Activated B cell treated with CpG ODN at 0.5 μM for 24 hours (primary cell): ENCODE results near the gene PIP5K1C. TPM values are rescaled to one million over a fixed set of nuclear protein-coding genes. Genes with fewer than 3 reads are reported as not detected.

Experiments used
- ATAC-seq: fragments of 200-7000 bp; cut with Tn5 transposase; one replicate; pipeline ENCODE4 v1.10.0; 2021; ENCODE audit warnings: low read depth, mild to moderate bottlenecking, moderate library complexity
- CTCF ChIA-PET: fragments of 350-600 bp; sonication (Branson Sonifier 250); formaldehyde crosslinking; loops from one replicate; lab custom pipeline; 2021; ENCODE audit warnings: antibody characterized with exemption; lab: Charles Lee
- POLR2A ChIA-PET: fragments of 350-600 bp; sonication (Branson Sonifier 250); formaldehyde crosslinking; loops from one replicate; lab custom pipeline; 2021; ENCODE audit warnings: antibody characterized with exemption; lab: Charles Lee
- DNase-seq: peaks from one replicate; pipeline ENCODE4 v3.0.0; 2022
- H3K27ac Mint-ChIP-seq: one replicate; pipeline ENCODE4 v1.8.0; 2020; ENCODE audit warnings: mixed read lengths
- H3K27me3 Mint-ChIP-seq: one replicate; pipeline ENCODE4 v1.8.0; 2021; ENCODE audit warnings: mixed read lengths
- H3K36me3 Mint-ChIP-seq: one replicate; pipeline ENCODE4 v1.8.0; 2021; ENCODE audit warnings: low read depth, mixed read lengths
- H3K4me1 Mint-ChIP-seq: one replicate; pipeline ENCODE4 v1.8.0; 2021; ENCODE audit warnings: mixed read lengths
- H3K4me3 Mint-ChIP-seq: one replicate; pipeline ENCODE4 v1.8.0; 2020; ENCODE audit warnings: mild to moderate bottlenecking, mixed read lengths
- H3K9me3 Mint-ChIP-seq: one replicate; pipeline ENCODE4 v1.8.0; 2020; ENCODE audit warnings: mixed read lengths
- CTCF ChIP-seq: fragments of 200-600 bp; IDR thresholded peaks from one replicate; pipeline ENCODE4 v1.8.0; 2022; ENCODE audit warnings: antibody characterized with exemption, mild to moderate bottlenecking
- intact Hi-C: fragments of 100-400 bp; cut with micrococcal nuclease; formaldehyde crosslinking; loops from one replicate; pipeline ENCODE4 v1.15.1; 2024
- total RNA-seq: library from RNA; stranded (reverse); gene quantifications from 2 replicates; pipeline ENCODE4 v1.2.3, GENCODE V29; 2022

Gene PIP5K1C
- total RNA-seq, 1 donor from 2014 or later: 31.1 TPM

GRCh38 chr19:3620145-3620816 is 80.0 kb downstream of the PIP5K1C start:
- Mint-ChIP-seq H3K27me3 (no peaks in the 10 kb centered on the region), H3K4me1 (peaks cover 24% of the 10 kb centered on the region), H3K4me3 (no peak overlapping the region), H3K36me3 (peaks cover 40% of the 10 kb centered on the region), H3K27ac (no peak overlapping the region), H3K9me3 (no peaks in the 10 kb centered on the region)
- CTCF ChIA-PET: no interaction called here
- POLR2A ChIA-PET: no interaction called here
- no peak for TF ChIP-seq CTCF
- DNase-seq (no peak), ATAC-seq (no peak)
- intact Hi-C loops: no loop called here

GRCh38 chr19:3619631-3620012 is 80.6 kb downstream of the PIP5K1C start:
- intact Hi-C loops: no loop called here
- no peak for TF ChIP-seq CTCF
- Mint-ChIP-seq H3K27ac (no peak overlapping the region), H3K4me1 (peaks cover 21% of the 10 kb centered on the region), H3K36me3 (peaks cover 42% of the 10 kb centered on the region), H3K27me3 (no peaks in the 10 kb centered on the region), H3K4me3 (no peak overlapping the region), H3K9me3 (no peaks in the 10 kb centered on the region)
- DNase-seq (no peak), ATAC-seq (no peak)
- CTCF ChIA-PET: no interaction called here
- POLR2A ChIA-PET: no interaction called here

GRCh38 chr19:3618811-3619630 is 81.2 kb downstream of the PIP5K1C start:
- ATAC-seq: no peak
- Mint-ChIP-seq H3K27me3 (no peaks in the 10 kb centered on the region), H3K4me3 (no peak overlapping the region), H3K36me3 (peaks cover 41% of the 10 kb centered on the region), H3K9me3 (no peaks in the 10 kb centered on the region), H3K4me1 (peaks cover 15% of the 10 kb centered on the region), H3K27ac (no peak overlapping the region)
- POLR2A ChIA-PET: interaction anchor here (0.6 kb wide), 1 partner anchor 19 kb away, joined by 4 read pairs; no protein-coding TSS in a partner anchor
- intact Hi-C loops: loop anchor here (1.0 kb wide), 2 partner anchors 33 to 74 kb away; no protein-coding TSS in a partner anchor
- TF ChIP-seq CTCF: no peak
- CTCF ChIA-PET: interaction anchor here (0.7 to 1.0 kb wide), 2 partner anchors 9 to 34 kb away, joined by 3 read pairs; partner anchors contain the start of gene GIPC3
- DNase-seq: no peak

- intact Hi-C loops: loop anchor here (1.0 kb wide), 2 partner anchors 32 to 73 kb away; no protein-coding TSS in a partner anchor
- CTCF ChIA-PET: interaction anchor here (0.7 to 1.8 kb wide), 3 partner anchors 9 to 73 kb away, joined by 3 to 9 read pairs (median 3); partner anchors contain the start of gene GIPC3
- POLR2A ChIA-PET: interaction anchor here (0.6 kb wide), 1 partner anchor 18 kb away, joined by 4 read pairs; no protein-coding TSS in a partner anchor
- H3K27me3 Mint-ChIP-seq: no peaks in the 10 kb centered on the region
- peaks cover 45% of the 10 kb centered on the region for H3K36me3 Mint-ChIP-seq
- H3K4me3 Mint-ChIP-seq: no peak overlapping the region
- peaks cover 14% of the 10 kb centered on the region for H3K4me1 Mint-ChIP-seq
- DNase-seq (peak; percentile 65), ATAC-seq (peak; percentile 81)
- peak; percentile 34 for TF ChIP-seq CTCF
- no peak overlapping the region for H3K27ac Mint-ChIP-seq
- no peaks in the 10 kb centered on the region for H3K9me3 Mint-ChIP-seq
These were observed 82.0 kb downstream of the PIP5K1C start for GRCh38 chr19:3618144-3618810.
